D721Med (cell line): Measurements from ENCODE around the gene PDE8A.

Source experiments
- DNase-seq: peaks from one replicate; pipeline ENCODE4 v3.0.0; 2011; ENCODE audit warnings: low spot score; ENCODE audit not compliant: insufficient read length
- FAIRE-seq: peaks from 2 replicates; lab custom pipeline; 2011; peaks lifted over from hg19 to GRCh38; lab: Jason Lieb, UNC
- TF ChIP-seq, protein P1 (sequence below): IDR thresholded peaks from 2 replicates; pipeline ENCODE4 v1.5.1; 2012; ENCODE audit warnings: mild to moderate bottlenecking, control low read depth; ENCODE audit not compliant: insufficient read depth; ENCODE audit errors: missing control alignments

Gene PDE8A

DNA sequence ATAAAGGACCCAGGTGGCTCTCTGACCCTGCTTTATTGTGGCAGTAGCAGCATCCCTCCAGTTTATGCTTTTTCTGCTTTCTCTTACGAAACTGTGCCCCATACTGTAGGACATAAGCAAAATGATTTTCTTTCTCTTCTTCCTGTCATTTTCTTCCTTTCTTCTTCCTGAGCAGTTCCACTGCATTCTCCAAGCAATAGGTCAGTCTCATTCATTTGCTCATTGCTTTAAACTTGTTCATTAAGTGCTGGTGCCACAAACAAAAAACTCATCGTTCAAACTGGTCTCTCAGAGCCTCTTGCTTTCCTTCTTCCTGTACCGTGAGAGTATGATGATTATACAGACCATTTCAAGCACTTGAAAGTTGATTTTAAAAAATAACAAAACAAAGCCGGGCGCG is 66.8 kb downstream of the PDE8A start:
- no peak for DNase-seq
- FAIRE-seq, result no peak
- TF ChIP-seq, protein P1, sequence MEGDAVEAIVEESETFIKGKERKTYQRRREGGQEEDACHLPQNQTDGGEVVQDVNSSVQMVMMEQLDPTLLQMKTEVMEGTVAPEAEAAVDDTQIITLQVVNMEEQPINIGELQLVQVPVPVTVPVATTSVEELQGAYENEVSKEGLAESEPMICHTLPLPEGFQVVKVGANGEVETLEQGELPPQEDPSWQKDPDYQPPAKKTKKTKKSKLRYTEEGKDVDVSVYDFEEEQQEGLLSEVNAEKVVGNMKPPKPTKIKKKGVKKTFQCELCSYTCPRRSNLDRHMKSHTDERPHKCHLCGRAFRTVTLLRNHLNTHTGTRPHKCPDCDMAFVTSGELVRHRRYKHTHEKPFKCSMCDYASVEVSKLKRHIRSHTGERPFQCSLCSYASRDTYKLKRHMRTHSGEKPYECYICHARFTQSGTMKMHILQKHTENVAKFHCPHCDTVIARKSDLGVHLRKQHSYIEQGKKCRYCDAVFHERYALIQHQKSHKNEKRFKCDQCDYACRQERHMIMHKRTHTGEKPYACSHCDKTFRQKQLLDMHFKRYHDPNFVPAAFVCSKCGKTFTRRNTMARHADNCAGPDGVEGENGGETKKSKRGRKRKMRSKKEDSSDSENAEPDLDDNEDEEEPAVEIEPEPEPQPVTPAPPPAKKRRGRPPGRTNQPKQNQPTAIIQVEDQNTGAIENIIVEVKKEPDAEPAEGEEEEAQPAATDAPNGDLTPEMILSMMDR, result no peak

- FAIRE-seq (no peak), DNase-seq (no peak)
- TF ChIP-seq, protein P1, result no peak
Measured at GRCh38 chr15:85049805-85050204, 68.1 kb downstream of the PDE8A start.

- TF ChIP-seq, protein P1, result no peak
- DNase-seq (no peak), FAIRE-seq (no peak)
Measured at GRCh38 chr15:85059734-85060133, 78.1 kb downstream of the PDE8A start.

- no peak for FAIRE-seq
- DNase-seq, result no peak
- TF ChIP-seq, protein P1, result no peak
Measured at GRCh38 chr15:85062560-85062959, 80.9 kb downstream of the PDE8A start.

GRCh38 chr15:85063088-85063487 is 81.4 kb downstream of the PDE8A start:
- TF ChIP-seq, protein P1, result no peak
- no peak for DNase-seq
- no peak for FAIRE-seq

- DNase-seq (no peak), FAIRE-seq (no peak)
- TF ChIP-seq, protein P1, result no peak
Measured at GRCh38 chr15:85063522-85064079, 81.9 kb downstream of the PDE8A start.

- DNase-seq (no peak), FAIRE-seq (no peak)
- TF ChIP-seq, protein P1, result no peak
Measured at GRCh38 chr15:85064710-85065109, 83.1 kb downstream of the PDE8A start.
